SK-N-SH (cell line): ENCODE results near the gene TMEM267.

Source experiments
- GABPA ChIP-seq: IDR thresholded peaks from 2 replicates; pipeline ENCODE4 v1.4.0; 2012; ENCODE audit warnings: low read depth, mild to moderate bottlenecking
- GATA2 ChIP-seq: sonication (generic); formaldehyde crosslinking; IDR thresholded peaks from 2 replicates; pipeline ENCODE4 v1.5.0; 2020; ENCODE audit warnings: mild to moderate bottlenecking, missing genetic modification reagents
- MXI1 ChIP-seq: IDR thresholded peaks from 2 replicates; pipeline ENCODE4 v1.6.1; 2012; ENCODE audit warnings: mild to moderate bottlenecking, low read depth, low read length, improper control_type of control experiment
- POLR2AphosphoS5 ChIP-seq: IDR thresholded peaks from 2 replicates; pipeline ENCODE4 v1.6.1; 2012; ENCODE audit warnings: low read depth, low read length
- RFX5 ChIP-seq: IDR thresholded peaks from 2 replicates; pipeline ENCODE4 v1.6.1; 2012; ENCODE audit warnings: mild to moderate bottlenecking, improper control_type of control experiment, low read length
- SIN3A ChIP-seq: IDR thresholded peaks from 2 replicates; pipeline ENCODE4 v1.6.1; 2012; ENCODE audit warnings: low read depth, mild to moderate bottlenecking, low read length, moderate library complexity, borderline replicate concordance
- TF ChIP-seq, protein P1 (sequence below): fragments of 150-350 bp; IDR thresholded peaks from 2 replicates; pipeline ENCODE4 v1.6.1; 2017; ENCODE audit warnings: antibody characterized with exemption, low read length, low read depth, borderline replicate concordance
- TF ChIP-seq, protein P2 (sequence below): fragments of 200-600 bp; sonication (generic); IDR thresholded peaks from 2 replicates; pipeline ENCODE4 v1.6.1; 2017; ENCODE audit warnings: antibody characterized with exemption, mild to moderate bottlenecking, moderate library complexity
- TF ChIP-seq, protein P3 (sequence below): IDR thresholded peaks from 2 replicates; pipeline ENCODE4; 2012
- TF ChIP-seq, protein P4 (sequence below): IDR thresholded peaks from 2 replicates; pipeline ENCODE4 v1.4.0; 2012; ENCODE audit warnings: low read depth, borderline replicate concordance

DNA sequence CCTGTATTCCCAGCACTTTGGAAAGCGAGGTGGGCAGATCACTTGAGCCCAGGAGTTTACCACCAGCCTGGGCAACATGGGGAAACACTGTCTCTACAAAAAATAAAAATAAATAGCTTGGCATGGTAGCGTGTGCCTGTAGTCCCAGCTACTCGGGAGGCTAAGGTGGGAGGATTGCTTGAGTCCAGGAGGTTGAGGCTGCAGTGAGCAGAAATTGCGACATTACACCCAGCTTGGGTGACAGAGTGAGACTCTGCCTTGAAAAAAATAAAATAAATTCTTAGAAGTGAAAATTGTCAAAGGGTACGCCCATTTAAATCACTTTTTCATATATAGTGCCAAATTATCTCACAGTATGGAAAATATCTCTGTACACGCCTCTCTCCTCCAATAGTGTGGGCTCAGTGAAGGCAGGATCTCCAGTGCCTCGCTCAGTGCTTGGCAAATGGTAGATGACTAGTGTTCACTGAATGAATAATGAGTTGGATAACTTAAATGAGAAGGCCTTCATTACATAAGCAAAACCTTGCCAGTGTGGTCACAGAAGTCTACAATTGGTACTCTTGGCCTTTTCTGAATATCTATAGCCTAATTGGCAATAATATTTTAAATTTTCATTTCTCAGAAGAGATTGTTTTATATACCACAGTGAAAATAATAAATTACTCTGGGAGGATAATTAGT lies 62.1 kb downstream of the TMEM267 start:
- TF ChIP-seq, protein P1, sequence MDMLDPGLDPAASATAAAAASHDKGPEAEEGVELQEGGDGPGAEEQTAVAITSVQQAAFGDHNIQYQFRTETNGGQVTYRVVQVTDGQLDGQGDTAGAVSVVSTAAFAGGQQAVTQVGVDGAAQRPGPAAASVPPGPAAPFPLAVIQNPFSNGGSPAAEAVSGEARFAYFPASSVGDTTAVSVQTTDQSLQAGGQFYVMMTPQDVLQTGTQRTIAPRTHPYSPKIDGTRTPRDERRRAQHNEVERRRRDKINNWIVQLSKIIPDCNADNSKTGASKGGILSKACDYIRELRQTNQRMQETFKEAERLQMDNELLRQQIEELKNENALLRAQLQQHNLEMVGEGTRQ = no peak
- no peak for TF ChIP-seq SIN3A
- TF ChIP-seq, protein P2, sequence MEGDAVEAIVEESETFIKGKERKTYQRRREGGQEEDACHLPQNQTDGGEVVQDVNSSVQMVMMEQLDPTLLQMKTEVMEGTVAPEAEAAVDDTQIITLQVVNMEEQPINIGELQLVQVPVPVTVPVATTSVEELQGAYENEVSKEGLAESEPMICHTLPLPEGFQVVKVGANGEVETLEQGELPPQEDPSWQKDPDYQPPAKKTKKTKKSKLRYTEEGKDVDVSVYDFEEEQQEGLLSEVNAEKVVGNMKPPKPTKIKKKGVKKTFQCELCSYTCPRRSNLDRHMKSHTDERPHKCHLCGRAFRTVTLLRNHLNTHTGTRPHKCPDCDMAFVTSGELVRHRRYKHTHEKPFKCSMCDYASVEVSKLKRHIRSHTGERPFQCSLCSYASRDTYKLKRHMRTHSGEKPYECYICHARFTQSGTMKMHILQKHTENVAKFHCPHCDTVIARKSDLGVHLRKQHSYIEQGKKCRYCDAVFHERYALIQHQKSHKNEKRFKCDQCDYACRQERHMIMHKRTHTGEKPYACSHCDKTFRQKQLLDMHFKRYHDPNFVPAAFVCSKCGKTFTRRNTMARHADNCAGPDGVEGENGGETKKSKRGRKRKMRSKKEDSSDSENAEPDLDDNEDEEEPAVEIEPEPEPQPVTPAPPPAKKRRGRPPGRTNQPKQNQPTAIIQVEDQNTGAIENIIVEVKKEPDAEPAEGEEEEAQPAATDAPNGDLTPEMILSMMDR = no peak
- no peak for TF ChIP-seq GATA2
- TF ChIP-seq RFX5 = no peak
- TF ChIP-seq, protein P3, sequence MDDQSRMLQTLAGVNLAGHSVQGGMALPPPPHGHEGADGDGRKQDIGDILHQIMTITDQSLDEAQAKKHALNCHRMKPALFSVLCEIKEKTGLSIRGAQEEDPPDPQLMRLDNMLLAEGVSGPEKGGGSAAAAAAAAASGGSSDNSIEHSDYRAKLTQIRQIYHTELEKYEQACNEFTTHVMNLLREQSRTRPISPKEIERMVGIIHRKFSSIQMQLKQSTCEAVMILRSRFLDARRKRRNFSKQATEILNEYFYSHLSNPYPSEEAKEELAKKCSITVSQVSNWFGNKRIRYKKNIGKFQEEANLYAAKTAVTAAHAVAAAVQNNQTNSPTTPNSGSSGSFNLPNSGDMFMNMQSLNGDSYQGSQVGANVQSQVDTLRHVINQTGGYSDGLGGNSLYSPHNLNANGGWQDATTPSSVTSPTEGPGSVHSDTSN = no peak
- TF ChIP-seq GABPA = no peak
- TF ChIP-seq, protein P4, sequence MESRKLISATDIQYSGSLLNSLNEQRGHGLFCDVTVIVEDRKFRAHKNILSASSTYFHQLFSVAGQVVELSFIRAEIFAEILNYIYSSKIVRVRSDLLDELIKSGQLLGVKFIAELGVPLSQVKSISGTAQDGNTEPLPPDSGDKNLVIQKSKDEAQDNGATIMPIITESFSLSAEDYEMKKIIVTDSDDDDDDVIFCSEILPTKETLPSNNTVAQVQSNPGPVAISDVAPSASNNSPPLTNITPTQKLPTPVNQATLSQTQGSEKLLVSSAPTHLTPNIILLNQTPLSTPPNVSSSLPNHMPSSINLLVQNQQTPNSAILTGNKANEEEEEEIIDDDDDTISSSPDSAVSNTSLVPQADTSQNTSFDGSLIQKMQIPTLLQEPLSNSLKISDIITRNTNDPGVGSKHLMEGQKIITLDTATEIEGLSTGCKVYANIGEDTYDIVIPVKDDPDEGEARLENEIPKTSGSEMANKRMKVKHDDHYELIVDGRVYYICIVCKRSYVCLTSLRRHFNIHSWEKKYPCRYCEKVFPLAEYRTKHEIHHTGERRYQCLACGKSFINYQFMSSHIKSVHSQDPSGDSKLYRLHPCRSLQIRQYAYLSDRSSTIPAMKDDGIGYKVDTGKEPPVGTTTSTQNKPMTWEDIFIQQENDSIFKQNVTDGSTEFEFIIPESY = no peak
- TF ChIP-seq POLR2AphosphoS5 = no peak
- TF ChIP-seq MXI1 = no peak
